Posterior cingulate gyrus (tissue), 11 donors: ENCODE data around the gene GOLGA3.
"Not testable (repeated sequence)": the region's sequence is repeated elsewhere in the genome, so short reads cannot be mapped to it uniquely, and the experiment has no call there.

Source experiments
- DNase-seq, 10 donors: peaks; one replicate each; pipeline versions ENCODE4 v3.0.0 to v3.0.0-alpha.2; 2020 to 2021; ENCODE audit warnings: mixed read lengths in 3 of 10
- intact Hi-C: fragments of 100-400 bp; cut with DNase I; formaldehyde crosslinking; loops from one replicate; pipeline ENCODE4 v1.15.1; 2023

GOLGA3 gene

GRCh38 chr12:132784580-132784979 is 44.1 kb downstream of the GOLGA3 start:
- DNase-seq = no peak
- intact Hi-C loops = no loop called here

GRCh38 chr12:132783917-132784531 is 44.6 kb downstream of the GOLGA3 start:
- DNase-seq = peak in 4 of 10 donors; percentile 38 to 93 (median 41)

DNA sequence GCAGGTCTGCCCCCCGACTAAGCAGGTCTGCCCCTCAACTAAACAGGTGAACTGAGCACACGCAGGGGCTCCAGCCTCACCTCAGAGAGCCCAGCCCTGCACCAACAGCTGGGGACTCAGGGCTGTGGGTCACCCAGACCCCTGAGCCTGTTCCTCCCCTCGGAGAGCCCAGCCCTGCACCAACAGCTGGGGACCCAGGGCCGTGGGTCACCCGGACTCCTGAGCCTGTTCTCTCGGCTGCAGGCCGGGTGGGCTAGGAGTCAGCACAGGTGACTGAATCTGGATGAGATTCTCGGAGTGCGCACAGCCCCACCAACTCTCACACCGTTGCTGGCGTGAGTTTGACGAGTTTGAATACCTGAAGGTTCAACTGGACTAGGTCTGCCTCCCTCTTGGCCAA is 46.7 kb downstream of the GOLGA3 start:
- DNase-seq = no peak
- intact Hi-C loops = no loop called here

More at GRCh38 chr12:132783917-132784531, 44.6 kb downstream of the GOLGA3 start:
- intact Hi-C loops = no loop called here

DNA sequence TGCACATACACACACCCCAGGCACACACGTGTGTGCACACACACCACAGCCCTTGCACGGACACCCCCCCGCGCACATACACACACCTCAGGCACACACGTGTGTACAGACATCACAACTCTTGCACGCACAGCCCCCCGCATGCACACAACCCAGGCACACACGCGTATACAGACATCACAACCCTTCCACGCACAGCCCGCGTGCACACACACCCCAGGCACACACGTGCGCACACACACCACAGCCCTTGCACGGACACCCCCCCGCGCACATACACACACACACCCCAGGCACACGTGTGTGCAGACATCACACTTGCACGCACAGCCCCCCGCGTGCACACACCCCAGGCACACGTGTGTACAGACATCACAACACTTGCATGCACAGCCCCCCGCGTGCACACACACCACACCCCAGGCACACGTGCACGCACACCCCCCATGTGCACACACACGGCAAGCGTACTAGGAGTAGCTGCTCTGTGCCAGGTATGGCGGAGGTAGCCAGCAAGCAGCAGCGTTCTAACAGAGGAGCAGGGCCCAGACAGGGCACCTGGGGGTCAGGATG is 48.8 kb downstream of the GOLGA3 start:
- intact Hi-C loops = no loop called here
- DNase-seq = no peak

DNA sequence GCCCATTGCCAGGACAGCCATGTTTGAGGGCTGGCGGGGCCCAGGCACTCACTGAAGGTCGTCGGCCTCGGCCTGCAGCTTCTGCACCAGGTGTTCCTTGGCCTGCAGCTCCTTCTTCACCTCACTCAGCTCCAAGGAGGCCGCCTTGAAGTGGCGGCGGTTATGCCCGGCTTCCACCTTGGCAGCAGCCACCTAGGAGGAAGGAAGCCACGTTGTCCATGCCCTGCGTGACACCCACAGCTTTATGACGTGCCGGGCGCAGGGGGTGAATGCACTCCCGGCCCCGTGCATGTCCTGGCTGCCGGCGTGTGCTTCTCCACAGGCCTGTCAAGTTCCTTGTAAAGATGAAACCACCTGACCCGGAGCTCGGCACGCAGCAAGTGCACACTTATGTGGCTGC is 51.1 kb downstream of the GOLGA3 start:
- DNase-seq = no peak
- intact Hi-C loops = no loop called here

- peak in 9 of 10 donors; percentile 43 to 95 (median 56) for DNase-seq
- intact Hi-C loops = no loop called here
Observed at GRCh38 chr12:132776816-132777568, 51.7 kb downstream of the GOLGA3 start.

DNA sequence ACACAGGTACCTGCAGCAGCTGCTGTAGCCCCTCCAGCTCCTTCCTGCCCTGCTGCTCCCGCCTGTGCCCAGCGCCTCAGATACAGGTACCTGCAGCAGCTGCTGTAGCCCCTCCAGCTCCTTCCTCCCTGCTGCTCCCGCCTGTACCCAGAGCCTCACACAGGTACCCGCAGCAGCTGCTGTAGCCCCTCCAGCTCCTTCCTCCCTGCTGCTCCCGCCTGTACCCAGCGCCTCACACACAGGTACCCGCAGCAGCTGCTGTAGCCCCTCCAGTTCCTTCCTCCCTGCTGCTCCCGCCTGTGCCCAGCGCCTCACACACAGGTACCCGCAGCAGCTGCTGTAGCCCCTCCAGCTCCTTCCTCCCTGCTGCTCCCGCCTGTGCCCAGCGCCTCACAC is 52.4 kb downstream of the GOLGA3 start:
- intact Hi-C loops, DNase-seq: not testable (repeated sequence)

GRCh38 chr12:132775502-132776229 is 53.0 kb downstream of the GOLGA3 start:
- intact Hi-C loops = no loop called here
- no peak for DNase-seq

DNA sequence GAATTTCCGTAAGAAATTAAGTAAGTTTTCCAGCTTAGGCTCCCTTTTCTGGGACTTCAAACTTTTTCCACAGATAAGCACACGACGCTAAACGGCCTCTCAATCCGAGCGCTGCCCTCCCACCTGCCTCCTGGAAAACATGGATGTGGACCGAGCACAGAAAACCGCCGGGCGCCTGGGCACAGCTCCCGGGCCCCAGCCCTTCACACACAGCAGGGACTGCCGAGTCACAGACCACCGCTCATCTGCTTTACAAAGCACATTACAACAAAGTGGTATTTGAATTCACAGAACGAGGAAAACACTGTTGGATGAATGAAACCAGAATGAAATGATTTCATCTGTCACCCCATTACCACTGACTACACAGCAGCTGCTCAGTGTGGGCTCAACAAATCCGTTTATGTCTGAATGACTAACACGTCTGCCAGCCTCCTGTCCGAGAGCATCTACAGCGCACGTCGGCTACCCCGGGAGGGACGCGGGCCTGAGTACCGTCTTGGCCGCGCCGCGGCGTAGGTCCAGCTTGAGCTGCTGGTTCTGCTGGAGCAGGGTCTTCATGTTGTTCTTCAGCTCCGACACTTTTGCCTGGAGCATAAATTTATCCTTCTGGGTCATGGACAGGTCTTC is 53.9 kb downstream of the GOLGA3 start:
- DNase-seq = peak in 3 of 10 donors; percentile 15 to 89 (median 51)
- intact Hi-C loops = no loop called here

DNA sequence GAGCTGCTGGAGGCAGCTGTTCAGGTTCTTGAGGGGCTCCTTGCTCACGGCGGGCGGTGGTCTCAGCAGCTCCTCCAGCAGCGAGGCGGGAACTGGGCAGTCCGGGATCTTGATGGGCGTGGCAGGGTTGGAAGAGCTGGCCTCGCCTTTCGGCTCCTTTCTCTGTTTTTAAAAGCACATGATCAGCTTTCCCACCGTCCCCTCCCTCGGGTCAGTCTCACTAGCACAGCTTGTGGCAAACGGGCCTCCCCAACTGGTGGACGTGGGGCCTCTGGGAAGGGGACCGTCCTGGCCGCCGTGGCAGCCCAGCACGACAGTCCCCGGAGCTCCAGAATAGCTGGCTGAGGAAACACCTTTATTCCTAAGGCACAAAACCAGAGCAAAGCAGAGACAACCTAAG is 54.5 kb downstream of the GOLGA3 start:
- DNase-seq = no peak
- intact Hi-C loops = no loop called here

DNA sequence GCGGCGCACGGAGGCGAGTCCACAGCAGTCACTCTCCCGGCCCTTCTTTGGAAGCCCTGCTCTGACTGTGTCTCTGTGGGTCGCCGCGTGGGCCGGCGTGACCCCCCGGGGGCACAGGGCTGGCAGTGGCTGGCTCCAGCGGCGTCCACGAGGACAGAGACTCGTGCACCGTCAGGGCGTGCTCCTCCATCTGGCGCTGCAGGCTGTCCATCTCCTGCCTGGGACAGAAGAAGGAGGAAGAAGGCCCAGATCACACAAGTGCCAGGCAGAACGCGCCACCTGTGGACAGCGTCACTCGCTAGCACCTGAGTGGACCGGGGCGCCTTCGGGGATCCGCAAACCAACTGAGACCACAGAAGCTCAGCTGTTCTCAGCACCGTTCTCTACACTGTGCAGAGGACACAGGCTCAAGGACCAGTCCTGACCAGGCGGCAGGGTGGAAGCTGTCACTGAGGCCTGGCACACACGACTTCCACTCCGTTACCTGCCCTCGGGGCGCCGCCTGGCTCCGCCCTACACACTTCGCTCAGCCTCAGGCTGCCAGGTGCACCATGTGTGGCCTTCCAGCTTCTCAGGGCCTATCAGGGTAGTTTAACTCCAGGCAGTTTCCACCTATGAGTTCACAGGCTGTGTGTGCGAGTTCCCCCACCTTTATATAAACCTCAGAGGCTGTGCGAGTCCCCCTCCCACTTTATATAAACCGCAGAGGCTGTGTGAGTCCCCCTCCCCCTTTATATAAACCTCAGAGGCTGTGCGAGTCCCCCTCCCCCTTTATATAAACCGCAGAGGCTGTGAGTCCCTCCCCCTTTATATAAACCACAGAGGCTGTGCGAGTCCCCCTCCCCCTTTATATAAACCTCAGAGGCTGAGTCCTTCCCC is 55.4 kb downstream of the GOLGA3 start:
- peak in 1 of 10 donors; percentile 79 for DNase-seq
- intact Hi-C loops = no loop called here

- DNase-seq = no peak
- intact Hi-C loops = no loop called here
Observed at GRCh38 chr12:132772606-132773005, 56.1 kb downstream of the GOLGA3 start.

DNA sequence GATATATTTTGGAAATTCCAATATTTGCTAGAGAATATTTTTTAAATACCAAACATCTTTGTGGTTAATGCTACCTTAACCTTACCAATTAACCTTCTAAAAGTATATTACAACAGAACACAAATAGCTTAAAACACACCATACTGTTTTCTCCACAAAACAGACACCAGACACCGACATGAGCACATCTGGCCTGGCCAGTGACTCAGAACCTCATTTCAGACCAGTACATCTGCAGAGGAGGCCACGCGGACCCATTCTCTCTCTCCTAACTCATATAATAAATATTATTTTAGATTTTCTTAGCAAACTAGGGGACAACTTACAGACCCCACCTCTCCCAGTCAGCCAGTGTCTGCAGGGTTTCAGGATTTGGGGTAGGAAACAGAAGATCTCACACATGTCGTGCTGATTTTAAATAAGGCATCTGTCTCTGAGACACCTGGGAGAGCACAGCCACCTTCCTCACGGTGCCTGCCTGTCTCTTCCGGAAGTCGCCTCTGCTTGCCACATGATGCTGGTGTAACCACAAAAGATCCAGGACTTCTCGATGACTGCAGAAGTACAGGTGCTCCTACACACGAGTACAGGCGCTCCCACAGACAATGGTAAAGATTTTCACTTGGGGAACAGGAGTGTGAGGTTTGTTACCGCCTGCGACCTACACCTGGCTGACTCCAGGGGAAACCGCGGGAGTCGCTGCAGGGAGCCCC is 57.4 kb downstream of the GOLGA3 start:
- no peak for DNase-seq
- intact Hi-C loops = no loop called here

GRCh38 chr12:132766380-132767085 is 62.1 kb downstream of the GOLGA3 start:
- DNase-seq = peak in 2 of 10 donors; percentile 32 to 87
- intact Hi-C loops = loop anchor here (10.0 kb wide), 1 partner anchor 52 kb away; the partner anchor contains the start of gene PGAM5

DNA sequence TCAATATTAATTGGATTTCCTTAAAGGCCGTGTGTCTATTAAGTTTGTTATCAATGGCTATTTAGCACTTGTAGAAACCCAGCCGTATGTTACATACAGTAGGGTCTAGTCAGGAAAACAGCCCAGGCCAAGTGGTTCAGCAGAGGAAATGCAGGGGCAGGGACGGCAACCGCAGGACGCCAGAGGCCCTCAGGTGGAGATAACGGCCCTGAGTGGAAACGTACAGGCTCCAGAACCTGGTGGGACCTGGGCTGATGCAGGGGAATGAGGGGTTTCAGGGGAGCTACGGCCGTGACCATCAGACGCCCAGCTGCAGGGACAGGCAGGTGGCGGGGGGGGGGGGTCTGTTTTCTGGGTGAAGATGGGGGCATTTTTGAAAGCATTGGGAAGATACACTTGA is 63.3 kb downstream of the GOLGA3 start:
- intact Hi-C loops = loop anchor here (10.0 kb wide), 1 partner anchor 51 kb away; the partner anchor contains the start of gene PGAM5
- no peak for DNase-seq

DNA sequence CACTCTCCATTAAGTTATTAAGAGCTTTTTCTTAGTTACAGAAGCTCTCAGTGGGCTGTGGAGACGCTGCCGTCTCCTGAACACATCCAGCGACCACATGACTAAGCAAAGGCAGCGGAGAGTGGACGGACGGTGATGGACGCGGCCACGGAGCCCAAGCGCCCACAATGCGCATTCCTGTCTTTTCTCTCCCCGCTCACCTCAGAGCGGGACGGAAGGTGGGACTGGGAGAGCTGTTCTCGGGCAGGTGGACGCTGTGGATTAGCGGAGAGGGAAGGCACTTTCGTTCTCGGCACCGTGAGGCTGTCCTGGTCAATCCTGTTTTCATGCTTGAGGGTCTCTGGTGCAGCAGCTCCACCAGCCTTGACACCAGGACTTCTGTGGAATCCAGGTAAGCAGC is 64.4 kb downstream of the GOLGA3 start:
- DNase-seq = no peak
- intact Hi-C loops = loop anchor here (5.0 to 10.0 kb wide), 2 partner anchors 49 to 123 kb away; partner anchors contain the start of genes CHFR and PGAM5

DNA sequence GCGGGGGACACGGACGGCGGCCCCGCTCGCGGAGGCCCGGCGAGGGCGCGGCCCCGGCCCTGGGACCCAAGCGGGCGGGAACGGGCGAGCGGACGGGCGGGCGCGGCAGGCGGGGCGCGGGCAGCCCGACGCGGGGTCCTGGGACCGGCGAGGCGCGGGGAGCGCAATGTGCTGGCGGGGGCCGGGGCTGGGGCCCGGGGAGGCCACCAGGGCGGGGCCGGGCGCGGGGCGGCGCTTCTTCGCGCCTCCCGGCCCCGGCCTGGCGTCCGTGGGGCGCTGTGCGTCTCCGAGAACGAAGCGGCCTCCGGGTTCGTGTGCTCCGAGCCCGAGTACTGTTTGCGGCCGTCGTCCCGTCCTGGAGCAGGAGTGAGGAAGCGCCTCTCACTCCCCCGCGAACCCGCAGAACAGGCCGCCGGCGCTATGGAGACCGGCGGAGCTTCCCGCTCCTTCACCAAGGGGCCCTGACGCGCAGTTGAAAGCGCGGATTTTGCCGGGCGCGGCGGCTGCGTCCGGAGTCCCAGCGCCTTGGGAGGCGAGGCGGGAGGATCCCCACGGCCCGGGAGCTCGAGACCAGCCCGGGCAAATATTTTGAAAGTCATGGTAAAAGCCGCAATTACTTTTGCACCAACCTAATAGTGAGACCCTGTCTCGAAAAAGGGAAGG is 66.6 kb downstream of the GOLGA3 start:
- intact Hi-C loops = loop anchor here (5.0 to 10.0 kb wide), 2 partner anchors 47 to 125 kb away; partner anchors contain the start of genes CHFR and PGAM5
- DNase-seq = peak; percentile 64 to 97 (median 81)
